C4-2B (cell line): Measurements from ENCODE around the gene MRAP2.

ENCODE experiments used
- ZFX ChIP-seq: fragments of 450-650 bp; IDR thresholded peaks from 2 replicates; pipeline ENCODE4 v1.6.1; 2017
- TF ChIP-seq, protein P1 (sequence below): fragments of 450-650 bp; conservative IDR thresholded peaks from 2 replicates; pipeline ENCODE4 v1.5.1; 2017; ENCODE audit warnings: mild to moderate bottlenecking

GRCh38 chr6:84086545-84087429 lies 53.2 kb downstream of the MRAP2 start:
- TF ChIP-seq, protein P1, sequence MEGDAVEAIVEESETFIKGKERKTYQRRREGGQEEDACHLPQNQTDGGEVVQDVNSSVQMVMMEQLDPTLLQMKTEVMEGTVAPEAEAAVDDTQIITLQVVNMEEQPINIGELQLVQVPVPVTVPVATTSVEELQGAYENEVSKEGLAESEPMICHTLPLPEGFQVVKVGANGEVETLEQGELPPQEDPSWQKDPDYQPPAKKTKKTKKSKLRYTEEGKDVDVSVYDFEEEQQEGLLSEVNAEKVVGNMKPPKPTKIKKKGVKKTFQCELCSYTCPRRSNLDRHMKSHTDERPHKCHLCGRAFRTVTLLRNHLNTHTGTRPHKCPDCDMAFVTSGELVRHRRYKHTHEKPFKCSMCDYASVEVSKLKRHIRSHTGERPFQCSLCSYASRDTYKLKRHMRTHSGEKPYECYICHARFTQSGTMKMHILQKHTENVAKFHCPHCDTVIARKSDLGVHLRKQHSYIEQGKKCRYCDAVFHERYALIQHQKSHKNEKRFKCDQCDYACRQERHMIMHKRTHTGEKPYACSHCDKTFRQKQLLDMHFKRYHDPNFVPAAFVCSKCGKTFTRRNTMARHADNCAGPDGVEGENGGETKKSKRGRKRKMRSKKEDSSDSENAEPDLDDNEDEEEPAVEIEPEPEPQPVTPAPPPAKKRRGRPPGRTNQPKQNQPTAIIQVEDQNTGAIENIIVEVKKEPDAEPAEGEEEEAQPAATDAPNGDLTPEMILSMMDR: no peak
- no peak for TF ChIP-seq ZFX
